ENCODE data around the gene CACNA1H. TPM values are rescaled to one million over a fixed set of nuclear protein-coding genes. Genes with fewer than 3 reads are reported as not detected.

The CACNA1H gene
- total RNA-seq, 1 experiment from 2014 or later, result 24.3 TPM

GRCh38 chr16:1201444-1201843 lies 48.5 kb downstream of the CACNA1H start:
- no peak overlapping the region for H3K4me2 ChIP-seq (ENCODE audit: low read length)
- no peaks in the 10 kb centered on the region for H3K9me2 ChIP-seq (ENCODE audit: insufficient read depth)
- peaks cover 0 to 14% of the 10 kb centered on the region in 2 experiments; a peak in 2 of 4 replicates for H3K4me1 ChIP-seq (ENCODE audit: control insufficient read depth in 1 of 2, insufficient read depth in 2 of 2, low read length in 2 of 2)
- POLR2A ChIA-PET, result no interaction called here
- H3K9ac ChIP-seq (ENCODE audit: low read length), result no peak overlapping the region
- H3K9me3 ChIP-seq (ENCODE audit: control insufficient read depth in 1 of 2, insufficient read depth in 1 of 2, low read depth in 1 of 2, low read length in 2 of 2), result no peaks in the 10 kb centered on the region
- H2AFZ ChIP-seq (ENCODE audit: low read depth, low read length, poor library complexity, severe bottlenecking), result no peak overlapping the region
- no peaks in the 10 kb centered on the region for H3K36me3 ChIP-seq (ENCODE audit: control insufficient read depth in 1 of 2, insufficient read depth in 2 of 2, low read length in 2 of 2)
- BruUV-seq (replicated peaks), result no TSS peak
- no peak overlapping the region for H3K4me3 ChIP-seq (replicated peaks in 1 of 2; ENCODE audit: low read depth in 1 of 2, low read length in 2 of 2)
- intact Hi-C loops (cut with micrococcal nuclease), result no loop called here
- no peaks in the 10 kb centered on the region for H3K27me3 ChIP-seq (ENCODE audit: insufficient read depth, low read length)
- CTCF ChIA-PET, result no interaction called here
- RAD21 ChIA-PET (ENCODE audit: low non-redundant PET in 1 of 2, low total read pairs in 2 of 2, uncharacterized antibody in 2 of 2, unreplicated experiment in 2 of 2), result no interaction called here
- no peak for TF ChIP-seq MAX (IDR thresholded peaks at IDR 0.05)
- no peaks in the 10 kb centered on the region for H4K20me1 ChIP-seq (ENCODE audit: insufficient read depth)
- no peak overlapping the region for H3K27ac ChIP-seq (ENCODE audit: low read depth, low read length)
- no peaks in the 10 kb centered on the region for H3K79me2 ChIP-seq (ENCODE audit: insufficient read depth, low read length)
- no peak for DNase-seq (ENCODE audit: low read depth, low spot score)
- no peak for ATAC-seq

- ATAC-seq, result no peak
Measured at GRCh38 chr16:1202274-1202673, 49.4 kb downstream of the CACNA1H start.

More at GRCh38 chr16:1202274-1202673, 49.4 kb downstream of the CACNA1H start:
- intact Hi-C loops (cut with micrococcal nuclease), result no loop called here
- CTCF ChIA-PET, result no interaction called here
- Histone ChIP-seq H4K20me1 (ENCODE audit: insufficient read depth) (no peaks in the 10 kb centered on the region), H2AFZ (ENCODE audit: low read depth, low read length, poor library complexity, severe bottlenecking) (no peak overlapping the region), H3K36me3 (ENCODE audit: control insufficient read depth in 1 of 2, insufficient read depth in 2 of 2, low read length in 2 of 2) (no peaks in the 10 kb centered on the region), H3K27me3 (ENCODE audit: insufficient read depth, low read length) (no peaks in the 10 kb centered on the region), H3K4me2 (ENCODE audit: low read length) (no peak overlapping the region), H3K4me1 (ENCODE audit: control insufficient read depth in 1 of 2, insufficient read depth in 2 of 2, low read length in 2 of 2) (peaks cover 0 to 14% of the 10 kb centered on the region in 2 experiments; a peak in 2 of 4 replicates), H3K9ac (ENCODE audit: low read length) (no peak overlapping the region), H3K27ac (ENCODE audit: low read depth, low read length) (no peak overlapping the region), H3K79me2 (ENCODE audit: insufficient read depth, low read length) (no peaks in the 10 kb centered on the region), H3K9me3 (ENCODE audit: control insufficient read depth in 1 of 2, insufficient read depth in 1 of 2, low read depth in 1 of 2, low read length in 2 of 2) (no peaks in the 10 kb centered on the region), H3K9me2 (ENCODE audit: insufficient read depth) (no peaks in the 10 kb centered on the region), H3K4me3 (replicated peaks in 1 of 2; ENCODE audit: low read depth in 1 of 2, low read length in 2 of 2) (no peak overlapping the region)
- RAD21 ChIA-PET (ENCODE audit: low non-redundant PET in 1 of 2, low total read pairs in 2 of 2, uncharacterized antibody in 2 of 2, unreplicated experiment in 2 of 2), result no interaction called here
- POLR2A ChIA-PET, result no interaction called here
- TF ChIP-seq MAX (IDR thresholded peaks at IDR 0.05) (no peak), EZH2phosphoT487 (IDR thresholded peaks at IDR 0.05; ENCODE audit: borderline replicate concordance) (no peak), RAD21 (IDR thresholded peaks at IDR 0.05; ENCODE audit: low read depth) (no peak)
- no TSS peak for BruUV-seq (replicated peaks)
- no peak for DNase-seq (ENCODE audit: low read depth, low spot score)
